ENCODE data around the gene KRTAP13-2. TPM values are rescaled to one million over a fixed set of nuclear protein-coding genes. Genes with fewer than 3 reads are reported as not detected.
A peak's percentile ranks its signal among the peaks of the same experiment; 100 is the strongest.

The KRTAP13-2 gene
- total RNA-seq, 1 experiment from 2014 or later, result not detected

- CTCF ChIA-PET, result no interaction called here
- no TSS peak for BruUV-seq (replicated peaks)
- H3K36me3 Mint-ChIP-seq (ENCODE audit: insufficient read depth, unreplicated experiment), result no peaks in the 10 kb centered on the region
- intact Hi-C loops (cut with micrococcal nuclease; ENCODE audit: unreplicated experiment), result loop anchor here (1.0 kb wide), 1 partner anchor 745 kb away; no protein-coding TSS in a partner anchor
- H3K9me3 Mint-ChIP-seq (ENCODE audit: low read depth, unreplicated experiment), result no peaks in the 10 kb centered on the region
- DNase-seq, result peak; percentile 33
- TF ChIP-seq CTCF (IDR thresholded peaks at IDR 0.05; ENCODE audit: unreplicated experiment), result peak; percentile 71
- H3K4me3 Mint-ChIP-seq (ENCODE audit: low read depth, unreplicated experiment), result no peak overlapping the region
- H3K27me3 Mint-ChIP-seq (ENCODE audit: unreplicated experiment), result no peaks in the 10 kb centered on the region
- no peaks in the 10 kb centered on the region for H3K4me1 Mint-ChIP-seq (ENCODE audit: low read depth, unreplicated experiment)
- H3K27ac Mint-ChIP-seq (ENCODE audit: unreplicated experiment), result no peak overlapping the region
Measured at GRCh38 chr21:30340714-30341573, 31.1 kb downstream of the KRTAP13-2 start.

GRCh38 chr21:30338717-30339116 is 33.4 kb downstream of the KRTAP13-2 start:
- intact Hi-C loops (cut with micrococcal nuclease; ENCODE audit: unreplicated experiment), result no loop called here
- no TSS peak for BruUV-seq (replicated peaks)
- no peak for TF ChIP-seq CTCF (IDR thresholded peaks at IDR 0.05; ENCODE audit: unreplicated experiment)
- Mint-ChIP-seq H3K27ac (ENCODE audit: unreplicated experiment) (no peak overlapping the region), H3K9me3 (ENCODE audit: low read depth, unreplicated experiment) (no peaks in the 10 kb centered on the region), H3K4me3 (ENCODE audit: low read depth, unreplicated experiment) (no peak overlapping the region), H3K27me3 (ENCODE audit: unreplicated experiment) (no peaks in the 10 kb centered on the region), H3K36me3 (ENCODE audit: insufficient read depth, unreplicated experiment) (no peaks in the 10 kb centered on the region), H3K4me1 (ENCODE audit: low read depth, unreplicated experiment) (no peaks in the 10 kb centered on the region)
- CTCF ChIA-PET, result no interaction called here
- no peak for DNase-seq

- BruUV-seq (replicated peaks), result no TSS peak
- no peaks in the 10 kb centered on the region for H3K4me1 Mint-ChIP-seq (ENCODE audit: low read depth, unreplicated experiment)
- no peaks in the 10 kb centered on the region for H3K9me3 Mint-ChIP-seq (ENCODE audit: low read depth, unreplicated experiment)
- H3K4me3 Mint-ChIP-seq (ENCODE audit: low read depth, unreplicated experiment), result no peak overlapping the region
- intact Hi-C loops (cut with micrococcal nuclease; ENCODE audit: unreplicated experiment), result no loop called here
- CTCF ChIA-PET, result no interaction called here
- no peak for DNase-seq
- H3K36me3 Mint-ChIP-seq (ENCODE audit: insufficient read depth, unreplicated experiment), result no peaks in the 10 kb centered on the region
- H3K27me3 Mint-ChIP-seq (ENCODE audit: unreplicated experiment), result no peaks in the 10 kb centered on the region
- H3K27ac Mint-ChIP-seq (ENCODE audit: unreplicated experiment), result no peak overlapping the region
- no peak for TF ChIP-seq CTCF (IDR thresholded peaks at IDR 0.05; ENCODE audit: unreplicated experiment)
Measured at GRCh38 chr21:30337772-30338171, 34.3 kb downstream of the KRTAP13-2 start.

GRCh38 chr21:30337276-30337744 is 34.8 kb downstream of the KRTAP13-2 start, which contains the start of gene KRTAP27-1:
Gene KRTAP27-1 (minus strand): TSS chr21:30337694. CDS start chr21:30337668, 26 bp downstream.
- H3K4me3 Mint-ChIP-seq (ENCODE audit: low read depth, unreplicated experiment), result no peak within 1 kb of the TSS
- CTCF ChIA-PET, result no interaction called here
- H3K27me3 Mint-ChIP-seq (ENCODE audit: unreplicated experiment), result no peaks in the 10 kb centered on the region
- no peaks in the 10 kb centered on the region for H3K36me3 Mint-ChIP-seq (ENCODE audit: insufficient read depth, unreplicated experiment)
- BruUV-seq (replicated peaks), result no TSS peak
- H3K27ac Mint-ChIP-seq (ENCODE audit: unreplicated experiment), result no peak within 1 kb of the TSS
- intact Hi-C loops (cut with micrococcal nuclease; ENCODE audit: unreplicated experiment), result no loop called here
- no peak for DNase-seq
- TF ChIP-seq CTCF (IDR thresholded peaks at IDR 0.05; ENCODE audit: unreplicated experiment), result no peak
- no peaks in the 10 kb centered on the region for H3K4me1 Mint-ChIP-seq (ENCODE audit: low read depth, unreplicated experiment)
- no peaks in the 10 kb centered on the region for H3K9me3 Mint-ChIP-seq (ENCODE audit: low read depth, unreplicated experiment)
